HL-60/S4 treated with retinoic acid at 250 ng/mL for 4 days and 3 days (cell line): ENCODE measurements around the gene RPL10A.
"Not testable (repeated sequence)": the region's sequence is repeated elsewhere in the genome, so short reads cannot be mapped to it uniquely, and the experiment has no call there.

Experiments
- in situ Hi-C: fragments of 300-500 bp; cut with MboI; formaldehyde crosslinking; loops from 2 replicates; pipeline ENCODE4 v1.7.0; 2022; ENCODE audit warnings: low sequenced_read_pairs

The RPL10A gene

GRCh38 chr6:35468181-35468979 lies at the start of gene RPL10A:
RPL10A (plus strand) TSS chr6:35468401; CDS start chr6:35468435, 34 bp downstream.
- in situ Hi-C loops = no loop called here

GRCh38 chr6:35419417-35419816 lies 48.8 kb upstream of the RPL10A start:
- in situ Hi-C loops = no loop called here

GRCh38 chr6:35419961-35420360 lies 48.2 kb upstream of the RPL10A start:
- in situ Hi-C loops = no loop called here

GRCh38 chr6:35425284-35425683 lies 42.9 kb upstream of the RPL10A start:
- in situ Hi-C loops = no loop called here

DNA sequence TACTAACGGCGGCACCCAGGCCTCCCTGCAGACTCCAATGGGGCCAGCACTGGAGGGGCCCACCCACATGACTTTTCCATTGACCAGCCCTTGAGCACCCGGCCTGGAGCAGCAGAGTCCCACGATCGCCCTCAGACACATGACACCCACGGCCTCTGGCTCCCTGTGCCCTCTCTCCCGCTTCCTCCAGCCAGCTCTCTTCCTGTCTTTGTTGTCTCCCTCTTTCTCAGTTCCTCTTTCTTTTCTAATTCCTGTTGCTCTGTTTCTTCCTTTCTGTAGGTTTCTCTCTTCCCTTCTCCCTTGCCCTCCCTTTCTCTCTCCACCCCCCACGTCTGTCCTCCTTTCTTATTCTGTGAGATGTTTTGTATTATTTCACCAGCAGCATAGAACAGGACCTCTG lies 42.1 kb upstream of the RPL10A start:
- in situ Hi-C loops = no loop called here

DNA sequence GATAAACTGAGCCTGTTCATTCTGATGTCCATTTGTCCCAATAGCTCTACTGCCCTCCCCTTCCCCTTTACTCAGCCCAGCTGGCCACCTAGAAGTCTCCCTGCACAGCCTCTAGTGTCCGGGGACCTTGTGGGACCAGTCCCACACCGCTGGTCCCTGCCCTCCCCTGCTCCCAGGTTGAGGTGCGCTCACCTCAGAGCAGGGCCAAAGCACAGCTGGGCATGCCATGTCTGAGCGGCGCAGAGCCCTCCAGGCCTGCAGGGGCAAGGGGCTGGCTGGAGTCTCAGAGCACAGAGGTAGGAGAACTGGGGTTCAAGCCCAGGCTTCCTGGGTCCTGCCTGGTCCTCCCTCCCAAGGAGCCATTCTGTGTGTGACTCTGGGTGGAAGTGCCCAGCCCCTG lies 40.8 kb upstream of the RPL10A start:
- in situ Hi-C loops = no loop called here

GRCh38 chr6:35427851-35428321 lies 40.3 kb upstream of the RPL10A start:
- in situ Hi-C loops = no loop called here

GRCh38 chr6:35428421-35429149 lies 39.6 kb upstream of the RPL10A start:
- in situ Hi-C loops = no loop called here

DNA sequence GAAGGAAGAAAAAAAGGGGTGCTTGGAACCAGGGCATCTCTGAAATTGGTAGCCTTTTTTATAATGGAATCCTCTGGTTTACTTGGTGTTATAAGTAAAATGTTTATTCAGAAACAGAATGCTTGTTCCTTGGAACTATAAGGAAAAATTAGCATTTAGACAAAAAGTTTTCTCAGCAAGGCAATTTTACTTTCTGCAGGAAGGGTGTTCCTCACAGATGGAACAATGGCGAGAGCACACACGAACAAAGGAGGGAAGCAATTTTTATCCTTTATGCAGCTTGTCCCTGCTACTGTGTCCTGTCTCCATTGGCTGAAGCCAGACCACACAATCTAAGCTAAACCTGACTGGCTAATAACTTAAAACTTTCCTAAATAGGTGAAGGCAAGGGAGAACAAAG lies 38.7 kb upstream of the RPL10A start:
- in situ Hi-C loops = no loop called here

DNA sequence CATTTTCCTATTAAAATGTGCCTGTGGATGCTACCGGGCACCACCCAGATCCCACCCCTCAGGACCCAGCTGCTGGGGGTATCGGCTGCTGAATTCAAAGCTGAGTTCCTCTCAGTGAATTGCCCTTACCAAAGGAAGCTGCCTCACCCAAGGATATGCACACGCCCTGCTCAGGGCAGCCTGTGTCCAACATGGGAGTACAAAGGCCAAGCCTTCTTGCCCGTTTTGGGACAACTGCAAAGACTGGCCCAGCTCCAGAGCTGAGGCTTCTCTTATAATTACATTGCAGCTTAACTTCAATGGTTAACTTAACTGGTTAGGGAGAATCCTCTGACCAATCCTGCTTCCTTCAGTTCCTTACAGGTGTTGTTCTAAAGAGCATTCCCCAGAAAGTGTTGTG lies 35.9 kb upstream of the RPL10A start:
- in situ Hi-C loops = no loop called here

- in situ Hi-C loops = not testable (repeated sequence)
Observed at GRCh38 chr6:35432702-35433101, 35.5 kb upstream of the RPL10A start.

DNA sequence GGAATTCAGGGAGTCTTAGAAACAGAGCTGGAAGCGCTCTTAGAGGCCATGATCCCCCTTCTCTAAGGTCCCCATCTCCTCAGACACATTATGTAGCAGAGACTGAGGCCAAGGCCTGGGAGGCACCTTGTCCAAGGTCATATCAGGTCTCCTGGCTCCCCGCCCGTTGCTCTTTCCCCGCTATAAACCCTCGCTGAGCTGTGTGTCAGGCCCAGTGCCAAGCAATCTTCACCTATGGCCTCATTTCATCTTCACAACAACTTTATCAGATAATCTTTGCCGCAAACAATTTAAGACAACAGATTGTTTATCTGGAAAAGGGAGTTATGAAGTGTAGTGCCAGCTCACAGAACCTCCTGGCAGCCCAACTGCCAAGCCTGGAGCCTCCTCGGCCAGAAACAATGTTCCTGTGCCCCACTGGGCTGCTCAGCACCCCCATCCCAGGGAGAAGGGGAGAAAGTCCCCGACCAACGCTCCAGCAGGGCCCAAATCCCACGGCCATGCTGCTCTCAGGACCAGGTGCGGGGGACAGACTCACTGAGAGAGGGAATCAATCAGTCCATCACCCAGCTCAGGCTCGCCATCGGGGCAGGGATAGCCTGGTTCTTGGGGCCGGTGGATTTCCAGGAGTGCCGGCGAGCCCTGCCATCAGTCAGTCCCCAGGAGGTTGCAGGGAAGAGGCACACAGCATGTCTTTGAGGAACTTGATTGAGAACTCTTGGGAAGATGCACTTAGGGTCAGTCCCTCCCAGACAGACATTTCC lies 32.9 kb upstream of the RPL10A start:
- in situ Hi-C loops = no loop called here

- in situ Hi-C loops = no loop called here
Observed at GRCh38 chr6:35436071-35436857, 31.9 kb upstream of the RPL10A start.

DNA sequence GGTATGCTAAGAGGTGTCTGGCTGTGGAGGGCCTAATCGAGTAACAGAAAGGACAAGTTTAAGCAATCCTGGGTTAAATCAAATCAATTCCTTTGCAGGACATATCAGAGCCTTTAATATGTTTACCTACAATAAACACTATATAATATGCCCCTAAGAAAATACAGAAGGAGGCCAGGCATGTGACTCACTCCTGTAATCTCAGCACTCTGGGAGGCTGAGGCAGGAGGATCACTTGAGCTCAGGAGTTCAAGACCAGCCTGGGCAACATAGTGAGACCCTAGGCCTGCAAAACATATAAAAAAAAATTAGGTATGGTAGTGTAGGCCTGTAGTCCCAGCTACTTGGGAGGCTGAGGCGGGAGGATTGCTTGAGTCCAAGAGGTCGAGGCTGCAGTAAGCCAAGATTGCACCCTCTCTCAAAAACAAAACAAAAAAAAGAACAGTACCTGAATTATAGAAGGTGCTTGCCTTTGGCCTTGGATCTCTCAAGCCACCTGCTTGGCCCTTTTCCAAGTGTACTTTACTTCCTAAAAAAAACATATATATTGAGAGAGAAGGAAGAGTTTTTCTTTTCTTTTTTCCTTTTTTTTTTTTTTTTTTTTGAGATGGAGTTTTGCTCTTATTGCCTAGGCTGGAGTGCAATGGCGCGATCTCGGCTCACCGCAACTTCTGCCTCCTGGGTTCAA lies 29.7 kb upstream of the RPL10A start:
- in situ Hi-C loops = not testable (repeated sequence)

GRCh38 chr6:35439308-35439707 lies 28.9 kb upstream of the RPL10A start:
- in situ Hi-C loops = no loop called here

DNA sequence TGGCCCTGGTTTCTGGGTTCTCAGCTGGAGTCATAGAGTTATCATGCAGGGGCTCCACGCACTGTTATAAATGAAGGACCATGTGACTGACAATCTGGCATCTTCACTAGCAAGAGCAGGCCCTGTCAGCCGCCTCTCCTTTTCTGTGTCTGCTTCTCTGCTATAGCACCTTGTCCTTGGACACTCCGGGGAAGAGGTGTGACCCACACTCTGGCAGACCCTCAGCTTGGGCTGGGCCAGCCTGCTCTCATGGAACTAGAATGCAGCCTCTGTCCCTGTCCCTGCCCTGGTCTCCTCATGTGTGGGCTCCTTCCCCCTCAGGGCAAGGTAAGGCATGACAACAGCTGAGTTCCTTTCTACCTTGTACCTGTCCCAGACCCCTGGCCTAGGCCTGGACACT lies 27.0 kb upstream of the RPL10A start:
- in situ Hi-C loops = loop anchor here (10.0 kb wide), 1 partner anchor 96 kb away; the partner anchor contains the start of gene PPARD

- in situ Hi-C loops = loop anchor here (10.0 kb wide), 1 partner anchor 97 kb away; the partner anchor contains the start of gene PPARD
Observed at GRCh38 chr6:35441642-35442041, 26.6 kb upstream of the RPL10A start.

DNA sequence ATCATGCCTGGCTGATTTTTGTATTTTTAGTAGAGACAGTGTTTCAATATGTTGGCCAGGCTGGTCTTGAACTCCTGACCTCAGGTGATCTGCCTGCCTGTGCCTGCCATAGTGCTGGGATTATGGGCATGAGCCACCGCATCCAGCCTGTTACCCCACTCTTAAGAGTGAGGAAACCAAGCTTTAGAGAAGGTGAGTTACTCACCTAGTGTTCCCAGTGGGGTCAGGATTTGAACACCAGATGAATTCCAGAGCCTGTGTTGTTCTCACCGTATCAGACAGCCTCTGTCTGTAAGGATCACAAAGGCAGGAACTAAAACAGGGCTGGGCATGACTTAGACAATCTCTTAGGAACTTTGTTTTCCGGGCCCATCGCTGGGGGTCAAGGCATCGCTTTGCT lies 25.5 kb upstream of the RPL10A start:
- in situ Hi-C loops = loop anchor here (10.0 kb wide), 1 partner anchor 98 kb away; the partner anchor contains the start of gene PPARD

DNA sequence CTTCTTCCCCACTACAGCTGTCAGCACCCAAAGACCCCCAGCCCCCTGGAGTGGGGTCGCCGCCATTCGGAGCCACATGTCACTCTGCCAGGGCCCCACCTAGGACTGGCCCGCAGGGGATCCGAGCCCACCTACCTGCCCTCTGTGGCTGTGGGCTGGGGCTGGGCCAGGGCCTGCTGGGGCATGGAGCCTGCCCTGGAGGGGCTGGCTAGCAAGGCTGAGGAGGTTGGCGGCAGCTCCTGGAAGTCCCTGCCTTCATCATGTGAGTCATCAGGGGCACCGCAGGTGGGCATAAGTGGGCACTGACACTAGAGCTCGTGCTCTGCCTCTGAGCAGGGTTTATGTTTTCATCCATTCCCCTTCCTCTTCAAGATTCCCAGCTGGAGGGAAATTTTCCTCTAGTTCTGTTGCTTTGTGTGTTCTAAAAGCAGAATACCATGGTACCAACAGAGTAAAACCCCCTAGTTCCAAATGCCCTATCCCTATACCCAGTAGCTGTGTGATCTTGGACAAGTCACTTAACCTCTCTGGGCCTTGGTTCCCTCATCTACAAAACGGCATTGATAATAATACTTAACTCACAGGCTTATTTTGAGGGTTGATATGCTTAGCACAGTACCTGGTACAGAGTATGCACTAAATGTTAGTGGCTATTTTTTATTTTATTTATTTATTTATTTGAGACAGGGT lies 24.7 kb upstream of the RPL10A start:
- in situ Hi-C loops = loop anchor here (10.0 kb wide), 1 partner anchor 99 kb away; the partner anchor contains the start of gene PPARD
